Measurements from ENCODE around the gene CDC40.

CDC40 gene

DNA sequence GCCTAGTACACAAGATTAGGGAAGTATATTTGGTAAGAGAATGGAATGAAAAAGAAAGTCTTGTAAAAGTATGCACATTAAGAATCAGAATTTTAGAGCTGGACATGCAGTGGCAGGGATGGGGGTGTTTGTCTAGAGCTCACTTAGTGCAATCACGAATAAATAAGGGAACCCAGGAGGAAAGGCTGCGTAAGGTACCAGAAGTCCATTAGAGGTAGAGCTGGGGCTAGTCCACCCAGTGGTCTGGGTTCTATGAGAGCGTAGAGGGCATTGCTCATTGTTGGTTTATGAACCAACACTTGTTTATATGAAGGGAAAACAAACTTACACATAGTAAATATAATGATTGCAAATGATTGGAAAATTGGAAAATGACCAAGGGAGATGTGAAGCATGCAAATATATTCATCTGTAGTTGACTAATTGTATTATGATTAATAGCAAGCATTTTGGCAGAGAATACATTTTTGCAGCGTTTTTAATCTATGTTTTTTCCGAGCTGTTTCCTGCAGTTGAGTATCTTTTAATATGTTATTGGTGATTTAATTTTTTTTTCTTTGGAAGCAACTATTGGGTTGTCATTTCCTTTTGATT, 3.2 kb downstream of the CDC40 start:
- DNase-seq (ENCODE audit: low read depth): no peak
- no peak for TF ChIP-seq CTCF (IDR thresholded peaks at IDR 0.05; ENCODE audit: control insufficient read depth, insufficient read depth, low read depth, low read length, missing control alignments)
- no peak overlapping the region for H3K4me3 ChIP-seq (ENCODE audit: control insufficient read depth, low read depth, low read length)

- no peak overlapping the region for H3K4me3 ChIP-seq (ENCODE audit: control insufficient read depth, low read depth, low read length)
- TF ChIP-seq CTCF (IDR thresholded peaks at IDR 0.05; ENCODE audit: control insufficient read depth, insufficient read depth, low read depth, low read length, missing control alignments): no peak
Observed at GRCh38 chr6:110185879-110186278, 5.7 kb downstream of the CDC40 start.

DNA sequence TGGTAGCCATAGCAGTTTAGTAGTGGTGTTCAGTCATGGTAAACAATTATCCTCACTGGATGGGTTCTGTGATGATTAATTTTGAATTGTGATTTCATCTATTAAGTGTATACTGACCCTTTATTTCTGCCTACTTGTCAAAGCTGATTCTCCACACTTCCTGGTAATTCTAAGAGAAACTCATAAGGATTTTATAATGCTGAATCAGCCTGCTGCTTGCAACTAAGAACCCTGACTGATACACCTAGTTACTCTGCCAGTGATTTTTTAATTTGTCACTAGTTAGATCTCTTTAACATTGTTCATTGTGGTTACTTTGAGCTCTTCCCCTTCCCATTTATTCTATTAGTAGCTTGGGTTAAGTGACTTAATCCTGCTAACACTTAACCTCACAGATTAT, 8.6 kb downstream of the CDC40 start:
- H3K4me3 ChIP-seq (ENCODE audit: control insufficient read depth, low read depth, low read length): no peak overlapping the region
- no peak for DNase-seq (ENCODE audit: low read depth)
- TF ChIP-seq CTCF (IDR thresholded peaks at IDR 0.05; ENCODE audit: control insufficient read depth, insufficient read depth, low read depth, low read length, missing control alignments): no peak

More at GRCh38 chr6:110185879-110186278, 5.7 kb downstream of the CDC40 start:
- no peak for DNase-seq (ENCODE audit: low read depth)

DNA sequence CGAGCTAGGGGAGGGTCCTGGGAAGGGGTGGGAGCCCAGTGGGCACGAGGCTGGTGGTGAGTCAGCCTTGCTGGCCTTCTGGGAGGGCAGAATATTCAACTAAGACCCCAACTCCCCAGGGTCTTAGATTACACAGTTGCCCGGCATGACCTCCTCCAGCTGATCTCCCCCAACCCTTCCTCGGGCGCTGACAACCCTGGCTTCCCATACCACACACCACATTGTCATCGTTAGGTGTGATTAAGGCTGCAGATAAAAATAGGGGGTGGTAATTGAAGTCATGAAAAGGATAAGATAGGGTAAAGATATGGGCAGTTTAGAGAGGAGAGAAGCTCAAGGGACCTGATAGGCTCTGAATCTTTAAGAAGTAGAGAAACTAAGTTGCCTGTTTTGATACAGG, 10.5 kb downstream of the CDC40 start:
- no peak for DNase-seq (ENCODE audit: low read depth)
- TF ChIP-seq CTCF (IDR thresholded peaks at IDR 0.05; ENCODE audit: control insufficient read depth, insufficient read depth, low read depth, low read length, missing control alignments): no peak
- no peak overlapping the region for H3K4me3 ChIP-seq (ENCODE audit: control insufficient read depth, low read depth, low read length)

GRCh38 chr6:110191477-110191876, 11.2 kb downstream of the CDC40 start:
- DNase-seq (ENCODE audit: low read depth): no peak
- no peak overlapping the region for H3K4me3 ChIP-seq (ENCODE audit: control insufficient read depth, low read depth, low read length)
- no peak for TF ChIP-seq CTCF (IDR thresholded peaks at IDR 0.05; ENCODE audit: control insufficient read depth, insufficient read depth, low read depth, low read length, missing control alignments)

DNA sequence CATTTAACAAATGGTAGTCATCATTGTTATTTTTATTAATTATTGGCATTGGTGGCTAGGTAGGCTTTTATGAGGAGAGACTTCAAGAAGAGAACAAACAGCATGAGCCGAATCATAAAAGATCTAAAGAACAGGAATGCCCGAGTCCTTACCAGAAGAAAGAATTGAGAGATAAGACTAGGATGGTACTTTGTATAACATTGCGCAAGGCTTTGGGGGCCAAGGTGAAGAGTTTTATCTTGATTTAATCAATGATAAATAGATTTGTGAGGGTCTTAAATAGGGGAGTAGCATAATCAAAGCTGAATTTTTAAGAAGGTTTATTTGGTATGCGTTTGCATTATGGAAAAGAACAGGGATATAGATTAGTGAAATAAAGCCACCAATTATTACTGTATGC, 15.4 kb downstream of the CDC40 start:
- H3K4me3 ChIP-seq (ENCODE audit: control insufficient read depth, low read depth, low read length): no peak overlapping the region
- no peak for TF ChIP-seq CTCF (IDR thresholded peaks at IDR 0.05; ENCODE audit: control insufficient read depth, insufficient read depth, low read depth, low read length, missing control alignments)
- no peak for DNase-seq (ENCODE audit: low read depth)

- no peak for DNase-seq (ENCODE audit: low read depth)
- H3K4me3 ChIP-seq (ENCODE audit: control insufficient read depth, low read depth, low read length): no peak overlapping the region
- TF ChIP-seq CTCF (IDR thresholded peaks at IDR 0.05; ENCODE audit: control insufficient read depth, insufficient read depth, low read depth, low read length, missing control alignments): no peak
Observed at GRCh38 chr6:110196874-110197273, 16.6 kb downstream of the CDC40 start.

All from AG09309 (cell line).